ENCODE measurements around the gene ATAT1. TPM values are rescaled to one million over a fixed set of nuclear protein-coding genes. Genes with fewer than 3 reads are reported as not detected.

The ATAT1 gene
- total and polyA plus RNA-seq, 9 of the 15 experiments (the other 6 are each of a cell fraction or from before 2014, with no cell fraction given) = 0.65 to 5.8 (median 1.6) TPM

GRCh38 chr6:30617565-30618269 lies 9.0 kb upstream of the ATAT1 start, which contains the start of gene MRPS18B (continued):
- no peak for TF ChIP-seq HIVEP1 (CRISPR knock-in tag; IDR thresholded peaks at IDR 0.05)
- TF ChIP-seq ZNF184 (CRISPR knock-in tag; IDR thresholded peaks at IDR 0.05) = no peak
- TF ChIP-seq ZC3H4 (CRISPR knock-in tag; IDR thresholded peaks at IDR 0.05; ENCODE audit: borderline replicate concordance) = no peak
- TF ChIP-seq ZBTB17 (CRISPR knock-in tag; IDR thresholded peaks at IDR 0.05) = peak; percentile 57; the same call in 1 of the 2 replicates
- peak; percentile 27; the same call in 1 of the 2 replicates for TF ChIP-seq ERF (CRISPR knock-in tag; IDR thresholded peaks at IDR 0.05)
- no peak for TF ChIP-seq CHD4 (IDR thresholded peaks at IDR 0.05; ENCODE audit: insufficient read depth, insufficient replicate concordance, low read depth, low read length, poor library complexity, severe bottlenecking)
- TF ChIP-seq HNRNPK (IDR thresholded peaks at IDR 0.05; ENCODE audit: low read depth, low read length, poor library complexity, severe bottlenecking) = no peak
- TF ChIP-seq POLR2AphosphoS5 (IDR thresholded peaks at IDR 0.05; ENCODE audit: control insufficient read depth, insufficient read depth, low read depth, low read length) = peak; percentile 95
- TF ChIP-seq SRSF9 (IDR thresholded peaks at IDR 0.05; ENCODE audit: borderline replicate concordance, low read depth, low read length) = no peak
- no peak; the same call in 1 of the 2 replicates for TF ChIP-seq TFE3 (CRISPR knock-in tag; IDR thresholded peaks at IDR 0.05)
- TF ChIP-seq ZNF197 (CRISPR knock-in tag; IDR thresholded peaks at IDR 0.05; ENCODE audit: low read depth) = peak; percentile 68
- peak; percentile 11; the same call in 1 of the 2 replicates for TF ChIP-seq SMARCE1 (IDR thresholded peaks at IDR 0.05)
- TF ChIP-seq ZNF695 (CRISPR knock-in tag; IDR thresholded peaks at IDR 0.05) = no peak; the same call in 1 of the 2 replicates
- no peak for TF ChIP-seq SMAD2 (IDR thresholded peaks at IDR 0.05; ENCODE audit: low read depth, low read length)
- TF ChIP-seq KLF16 (IDR thresholded peaks at IDR 0.05) = no peak
- TF ChIP-seq POLR2A (conservative IDR thresholded peaks at IDR 0.05) = no peak; the same call in none of the 2 replicates
- peak; percentile 94 for TF ChIP-seq MXD1 (CRISPR knock-in tag; IDR thresholded peaks at IDR 0.05; ENCODE audit: borderline replicate concordance, poor library complexity, severe bottlenecking)
- no peak for TF ChIP-seq PHF21A (IDR thresholded peaks at IDR 0.05; ENCODE audit: borderline replicate concordance, low read depth)
- TF ChIP-seq ZNF639 (CRISPR knock-in tag; conservative IDR thresholded peaks at IDR 0.05 in 1 of 2, IDR thresholded peaks at IDR 0.05 in 1 of 2) = peak in 1 of 2 experiments; percentile 91; a peak in 2 of 4 replicates

All from K562 (cell line).